Fibroblast of skin of back (primary cell): ENCODE data around the gene NFIC.
"Not testable (repeated sequence)": the region's sequence is repeated elsewhere in the genome, so short reads cannot be mapped to it uniquely, and the experiment has no call there.

Experiments
- DNase-seq: peaks from one replicate; pipeline ENCODE4 v3.0.0-alpha.2; 2013

The NFIC gene

DNA sequence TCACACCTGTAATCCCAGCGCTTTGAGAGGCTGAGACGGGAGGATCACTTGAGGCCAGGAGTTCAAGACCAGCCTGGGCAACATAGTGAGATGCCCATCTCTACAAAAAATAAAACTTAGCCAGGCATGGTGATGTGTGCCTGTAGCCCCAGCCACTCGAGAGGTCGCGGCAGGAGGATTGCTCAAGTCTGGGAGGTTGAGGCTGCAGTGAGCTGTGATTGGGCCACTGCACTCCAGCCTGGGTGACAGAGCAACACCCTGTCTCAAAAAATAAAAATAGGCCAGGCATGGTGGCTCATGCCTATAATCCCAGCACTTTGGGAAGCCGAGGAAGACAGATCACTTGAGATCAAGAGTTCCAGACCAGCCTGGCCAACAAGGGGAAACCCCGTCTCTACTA, 32.9 kb downstream of the NFIC start:
- not testable (repeated sequence) for DNase-seq

- no peak for DNase-seq
These were observed 34.8 kb downstream of the NFIC start for GRCh38 chr19:3401004-3401768.

DNA sequence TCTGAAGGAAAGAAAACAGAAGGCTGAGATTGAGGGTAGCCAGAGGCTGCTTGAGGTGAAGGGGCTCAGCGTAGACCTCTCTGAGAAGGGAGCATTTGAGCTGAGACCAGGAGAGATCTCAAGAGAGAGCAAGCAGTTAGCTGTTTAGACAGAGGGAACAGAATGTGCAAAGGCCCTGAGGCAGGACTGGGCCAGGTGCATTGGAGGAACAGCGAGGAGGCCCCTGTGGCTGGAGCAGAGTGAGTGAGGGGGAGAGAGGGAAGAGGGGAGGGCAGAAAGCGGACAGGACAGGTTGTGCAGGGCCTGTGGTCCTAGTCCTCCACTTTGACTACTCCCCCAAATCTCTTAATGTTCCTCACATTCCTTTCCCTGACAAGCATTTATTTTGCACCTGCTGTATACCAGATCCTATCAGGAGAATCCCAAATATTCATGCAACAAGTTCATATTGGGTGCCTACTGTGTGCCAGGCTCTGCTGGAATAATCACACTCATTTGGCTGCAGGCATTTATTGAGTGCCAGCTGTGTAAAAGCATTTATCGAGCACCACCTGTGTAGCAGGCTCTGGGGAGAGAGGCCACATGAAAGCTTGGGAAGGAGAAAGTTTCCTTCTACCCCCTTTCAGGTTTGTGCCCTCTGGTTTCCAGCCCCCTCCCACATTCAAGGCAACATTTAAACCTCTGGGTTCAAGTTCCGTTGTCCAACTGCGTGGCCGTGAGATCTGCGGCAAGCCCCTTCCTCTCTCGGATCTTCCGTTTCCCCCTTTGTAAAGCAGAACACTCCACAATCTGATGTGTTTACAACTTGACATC, 36.5 kb downstream of the NFIC start:
- DNase-seq, result no peak

GRCh38 chr19:3403489-3404323, 37.3 kb downstream of the NFIC start:
- peak; percentile 97 for DNase-seq

DNA sequence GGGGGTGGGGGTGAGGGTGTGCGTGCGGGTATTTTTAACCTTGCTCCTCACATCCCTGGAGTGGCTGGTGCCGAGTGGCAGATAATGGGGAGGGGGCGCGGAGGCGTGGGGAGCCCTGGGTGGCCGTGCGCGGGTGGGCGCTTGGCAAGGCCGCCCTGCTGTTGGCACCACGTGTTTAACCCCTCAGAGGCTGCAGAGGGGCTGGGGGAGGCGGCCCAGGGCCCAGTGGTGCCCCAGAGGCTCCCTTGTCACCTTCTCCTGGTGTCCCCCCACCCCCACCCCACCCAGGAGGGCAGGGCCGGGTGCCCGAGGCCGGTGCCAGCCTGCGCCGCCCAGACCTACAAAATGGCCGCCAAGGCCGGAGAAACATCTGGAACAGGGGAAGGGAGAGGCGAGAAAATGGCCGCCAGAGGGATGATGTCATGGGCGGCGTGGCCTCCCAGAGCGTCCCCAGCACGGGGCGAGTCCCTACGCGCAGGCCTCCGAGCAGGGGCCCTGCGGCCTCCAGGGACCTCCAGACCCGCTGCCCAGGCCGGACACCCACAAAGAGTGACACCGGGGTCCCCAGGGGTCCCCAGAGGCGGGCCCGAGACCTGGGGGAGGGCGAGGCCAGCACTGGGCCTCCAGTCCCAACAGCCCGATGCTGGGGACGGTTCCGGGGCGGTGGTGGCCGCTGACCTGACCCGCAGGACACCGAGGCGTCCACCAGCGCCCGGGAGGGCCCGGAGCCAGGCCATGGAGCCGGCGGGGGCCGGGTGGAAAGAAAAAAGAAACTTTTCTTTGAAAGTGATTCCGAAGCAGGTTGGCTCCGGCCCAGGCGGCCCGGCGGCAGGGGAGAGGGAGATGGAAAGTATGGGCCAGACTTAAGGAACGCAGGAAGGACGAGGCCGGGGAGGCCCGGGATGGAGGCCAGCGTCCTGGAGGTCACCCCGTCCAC, 38.2 kb downstream of the NFIC start:
- peak; percentile 94 for DNase-seq

- no peak for DNase-seq
These were observed 38.9 kb downstream of the NFIC start for GRCh38 chr19:3405261-3405653.

DNA sequence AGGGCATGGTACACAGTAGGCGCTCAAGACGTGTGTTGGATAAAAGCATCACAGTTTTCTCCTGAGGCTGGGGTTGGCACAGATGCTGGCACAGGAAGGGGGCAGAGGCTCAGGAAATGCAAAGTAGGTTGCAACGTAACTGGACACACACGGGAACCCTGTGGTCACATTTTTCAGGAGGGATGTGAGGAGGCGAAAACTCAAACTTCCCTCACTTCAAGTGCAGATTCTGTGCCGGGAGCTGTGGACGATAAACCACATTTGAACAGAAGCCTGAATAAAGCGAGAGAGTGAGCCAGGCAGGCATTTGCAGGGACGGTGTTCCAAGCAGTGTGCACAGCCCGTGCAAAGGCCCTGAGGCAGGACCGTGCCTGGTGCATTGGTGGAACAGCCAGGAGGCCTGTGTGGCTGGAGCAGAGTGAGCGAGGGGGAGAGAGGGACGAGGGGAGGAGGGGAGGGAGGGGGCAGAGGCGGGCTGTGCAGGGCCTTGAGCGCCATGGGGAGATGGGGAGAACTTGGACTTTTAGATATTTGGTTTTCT, 40.3 kb downstream of the NFIC start:
- no peak for DNase-seq

- DNase-seq, result peak; percentile 42
These were observed 41.5 kb downstream of the NFIC start for GRCh38 chr19:3407556-3408516.

DNA sequence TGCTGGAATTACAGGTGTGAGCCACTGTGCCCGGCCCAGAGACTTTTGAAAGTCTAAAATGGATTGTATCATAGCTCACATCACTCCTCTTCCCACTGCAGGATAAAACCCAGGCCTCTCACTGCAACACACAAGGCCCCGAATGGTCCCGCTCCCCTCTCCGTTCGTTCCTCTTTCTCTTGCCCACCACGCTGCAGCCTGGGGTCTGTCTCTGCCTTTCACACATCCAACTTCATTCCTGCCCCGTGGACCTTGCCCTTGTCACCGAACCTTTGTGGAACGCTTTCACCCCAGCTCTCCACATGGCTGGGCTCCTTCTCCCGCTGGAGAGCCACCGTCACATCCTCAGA, 42.6 kb downstream of the NFIC start:
- DNase-seq, result no peak

GRCh38 chr19:3409346-3410064, 43.1 kb downstream of the NFIC start:
- no peak for DNase-seq

DNA sequence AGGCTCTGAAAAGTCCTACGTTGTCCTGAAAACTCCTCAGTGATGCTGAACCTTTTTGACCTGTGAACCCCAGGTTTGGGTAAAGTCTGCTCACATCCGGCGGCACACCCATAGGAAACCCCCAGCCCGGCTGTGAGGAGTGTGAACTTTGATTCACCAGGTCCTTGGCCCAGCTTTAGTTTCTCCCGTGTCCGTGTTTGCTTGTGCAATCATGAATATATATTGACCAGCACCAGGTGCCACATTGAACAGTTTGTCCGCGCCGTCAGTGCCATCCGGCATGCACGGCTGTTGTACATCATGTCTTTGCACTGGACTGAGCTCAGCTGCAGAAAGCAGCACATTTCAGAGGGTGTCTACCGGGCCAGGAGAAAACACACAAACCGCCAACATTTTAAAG, 45.3 kb downstream of the NFIC start:
- DNase-seq, result no peak

DNA sequence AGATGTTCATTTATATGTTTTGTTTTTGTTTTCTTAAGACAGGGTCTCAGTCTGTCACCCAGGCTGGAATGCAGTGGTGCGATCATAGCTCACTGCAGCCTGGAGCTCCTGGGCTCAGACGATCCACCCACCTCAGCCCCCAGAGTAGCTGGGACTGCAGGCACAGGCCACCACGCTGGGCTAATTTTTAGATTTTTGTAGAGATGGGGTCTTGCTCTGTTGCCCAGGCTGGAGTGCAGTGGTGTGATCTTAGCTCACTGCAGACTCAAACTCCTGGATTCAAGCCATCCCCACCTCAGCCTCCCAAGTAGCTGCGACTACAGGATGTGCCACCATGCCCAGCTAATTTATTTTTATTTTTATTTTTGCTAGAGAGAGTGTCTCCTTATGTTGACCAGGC, 45.7 kb downstream of the NFIC start:
- DNase-seq, result no peak

- DNase-seq, result peak; percentile 32
These were observed 47.5 kb downstream of the NFIC start for GRCh38 chr19:3413796-3414327.

GRCh38 chr19:3415695-3416094, 49.3 kb downstream of the NFIC start:
- no peak for DNase-seq

DNA sequence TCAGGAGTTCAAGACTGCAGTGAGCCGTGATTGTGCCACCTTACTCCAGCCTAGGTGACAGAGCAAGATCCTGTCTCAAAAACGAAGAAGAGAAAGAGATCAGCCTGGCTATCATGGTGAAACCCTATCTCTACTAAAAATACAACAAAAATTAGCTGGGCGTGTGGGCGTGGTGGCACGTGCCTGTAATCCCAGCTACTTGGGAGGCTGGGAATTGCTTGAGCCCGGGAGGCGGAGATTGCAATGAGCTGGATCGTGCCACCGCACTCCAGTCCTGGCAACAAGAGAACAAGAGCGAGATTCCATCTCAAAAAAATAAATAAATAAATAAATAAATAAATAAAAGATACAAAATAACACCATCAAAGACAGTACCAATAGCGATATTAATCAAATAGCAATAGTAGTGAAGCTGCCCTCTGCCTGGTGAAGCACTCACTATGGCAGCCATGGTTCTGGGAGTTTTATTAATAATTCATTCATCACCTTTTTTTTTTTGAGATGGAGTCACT, 53.9 kb downstream of the NFIC start:
- no peak for DNase-seq

- DNase-seq, result no peak
These were observed 54.7 kb downstream of the NFIC start for GRCh38 chr19:3420909-3421619.

GRCh38 chr19:3421656-3422055, 55.3 kb downstream of the NFIC start:
- DNase-seq, result not testable (repeated sequence)

DNA sequence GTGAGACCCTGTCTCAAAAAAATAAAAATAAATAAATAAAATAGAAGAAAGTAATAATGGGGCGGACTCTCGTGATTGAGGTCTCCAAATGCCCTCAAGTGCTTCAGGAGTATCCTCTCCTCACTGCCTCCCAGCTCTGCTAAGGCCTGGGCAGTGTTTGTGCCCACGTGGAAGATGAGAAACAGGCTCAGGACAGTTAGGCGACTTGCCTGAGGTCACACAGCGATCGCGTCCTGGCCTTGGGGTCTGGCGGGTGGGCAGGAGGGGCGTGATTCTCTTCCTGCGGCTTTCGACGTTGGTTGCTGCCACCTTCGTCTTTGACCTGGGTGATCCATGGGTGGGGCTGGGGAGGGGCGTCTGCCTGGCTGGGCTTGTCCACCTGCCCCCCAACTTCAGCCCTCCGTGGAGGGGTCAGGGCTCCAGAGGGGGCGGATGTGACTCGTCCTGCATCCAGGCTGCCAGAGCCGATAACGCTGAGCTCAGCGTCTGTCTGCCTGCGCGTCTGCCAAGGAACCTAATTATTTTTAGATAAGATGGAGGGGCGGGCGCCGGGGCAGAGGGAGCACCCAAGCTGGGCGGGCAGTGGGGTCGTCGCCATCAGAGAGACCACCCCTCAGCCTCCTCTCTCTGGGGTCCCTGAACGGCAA, 56.9 kb downstream of the NFIC start:
- no peak for DNase-seq
